Body of pancreas (tissue), 4 donors: ENCODE data around the gene ELP2.

Experiments used
- POLR2A ChIP-seq, 3 donors: fragments of 450-650 bp; IDR thresholded peaks; one replicate each; pipeline ENCODE4 v1.6.1; 2016; ENCODE audit warnings: antibody characterized with exemption in 3 of 3, mild to moderate bottlenecking in 2 of 3
- TF ChIP-seq, protein P1 (sequence below), 7 experiments: fragments of 450-650 bp in 4 of 7; fragments of 200-600 bp in 3 of 7; sonication (generic) in 3 of 7; IDR thresholded peaks; one replicate each; pipeline ENCODE4 v1.5.1; 2016 to 2019; ENCODE audit warnings: antibody characterized with exemption in 7 of 7

DNA sequence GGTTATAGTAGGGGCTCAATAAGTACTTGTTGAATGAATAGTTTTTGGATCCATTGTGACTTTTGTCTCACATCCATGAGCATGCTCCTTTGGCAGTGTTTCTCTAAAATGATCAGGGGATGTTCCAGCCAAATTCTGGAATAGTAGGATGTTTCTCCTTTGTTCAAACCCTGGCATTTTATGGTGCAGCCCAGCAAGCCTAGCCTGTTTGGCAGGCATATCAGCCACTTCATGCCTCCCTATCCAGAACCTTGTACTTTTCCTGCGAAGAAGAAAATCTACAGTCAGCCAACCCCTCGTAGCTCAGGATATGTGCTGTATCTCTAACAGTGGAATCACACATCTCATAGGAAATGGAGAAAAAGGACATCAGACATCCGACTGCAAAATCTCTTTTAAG, 35.3 kb upstream of the ELP2 start:
- TF ChIP-seq, protein P1, sequence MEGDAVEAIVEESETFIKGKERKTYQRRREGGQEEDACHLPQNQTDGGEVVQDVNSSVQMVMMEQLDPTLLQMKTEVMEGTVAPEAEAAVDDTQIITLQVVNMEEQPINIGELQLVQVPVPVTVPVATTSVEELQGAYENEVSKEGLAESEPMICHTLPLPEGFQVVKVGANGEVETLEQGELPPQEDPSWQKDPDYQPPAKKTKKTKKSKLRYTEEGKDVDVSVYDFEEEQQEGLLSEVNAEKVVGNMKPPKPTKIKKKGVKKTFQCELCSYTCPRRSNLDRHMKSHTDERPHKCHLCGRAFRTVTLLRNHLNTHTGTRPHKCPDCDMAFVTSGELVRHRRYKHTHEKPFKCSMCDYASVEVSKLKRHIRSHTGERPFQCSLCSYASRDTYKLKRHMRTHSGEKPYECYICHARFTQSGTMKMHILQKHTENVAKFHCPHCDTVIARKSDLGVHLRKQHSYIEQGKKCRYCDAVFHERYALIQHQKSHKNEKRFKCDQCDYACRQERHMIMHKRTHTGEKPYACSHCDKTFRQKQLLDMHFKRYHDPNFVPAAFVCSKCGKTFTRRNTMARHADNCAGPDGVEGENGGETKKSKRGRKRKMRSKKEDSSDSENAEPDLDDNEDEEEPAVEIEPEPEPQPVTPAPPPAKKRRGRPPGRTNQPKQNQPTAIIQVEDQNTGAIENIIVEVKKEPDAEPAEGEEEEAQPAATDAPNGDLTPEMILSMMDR (IDR thresholded peaks at IDR 0.05), result no peak
- TF ChIP-seq POLR2A (IDR thresholded peaks at IDR 0.05), result no peak
